Nephron (organoid): ENCODE results near the gene CACHD1.

Source experiments
- H3K27ac Mint-ChIP-seq, 3 experiments: 2 replicates each; pipeline ENCODE4 v1.8.0; 2020; ENCODE audit warnings: mixed read lengths in 3 of 3, mild to moderate bottlenecking in 2 of 3, moderate library complexity in 1 of 3
- H3K27me3 Mint-ChIP-seq: 2 replicates; pipeline ENCODE4 v1.8.0; 2021; ENCODE audit warnings: low read depth, mild to moderate bottlenecking, moderate library complexity, mixed read lengths
- H3K36me3 Mint-ChIP-seq: 2 replicates; pipeline ENCODE4 v1.8.0; 2020; ENCODE audit warnings: low read depth, mixed read lengths
- H3K4me1 Mint-ChIP-seq: 2 replicates; pipeline ENCODE4 v1.8.0; 2020; ENCODE audit warnings: mixed read lengths
- H3K4me3 Mint-ChIP-seq, 3 experiments: 2 replicates each; pipeline ENCODE4 v1.8.0; 2020; ENCODE audit warnings: mild to moderate bottlenecking in 3 of 3, mixed read lengths in 3 of 3, moderate library complexity in 2 of 3
- H3K9me3 Mint-ChIP-seq: 2 replicates; pipeline ENCODE4 v1.8.0; 2020; ENCODE audit warnings: mixed read lengths
- CTCF ChIP-seq, 3 experiments: fragments of 200-600 bp; sonication (generic); IDR thresholded peaks; one replicate each; pipeline ENCODE4 v1.5.0; 2021; ENCODE audit warnings: antibody characterized with exemption in 3 of 3; ENCODE audit not compliant: unreplicated experiment in 3 of 3

The CACHD1 gene

GRCh38 chr1:64493831-64494230, 23.9 kb downstream of the CACHD1 start:
- no peak for TF ChIP-seq CTCF (IDR thresholded peaks at IDR 0.05; ENCODE audit: unreplicated experiment in 3 of 3)
- Mint-ChIP-seq H3K4me1 (peaks cover 63% of the 10 kb centered on the region), H3K27ac (peak overlapping the region in 2 of 3 experiments; percentile 5 to 9), H3K4me3 (no peak overlapping the region), H3K36me3 (peaks cover 4% of the 10 kb centered on the region), H3K9me3 (no peaks in the 10 kb centered on the region), H3K27me3 (peaks cover 4% of the 10 kb centered on the region)

GRCh38 chr1:64494659-64495058, 24.7 kb downstream of the CACHD1 start:
- no peaks in the 10 kb centered on the region for H3K9me3 Mint-ChIP-seq
- peak overlapping the region; percentile 22 to 57 (median 54) for H3K27ac Mint-ChIP-seq
- no peak for TF ChIP-seq CTCF (IDR thresholded peaks at IDR 0.05; ENCODE audit: unreplicated experiment in 3 of 3)

GRCh38 chr1:64495878-64496277, 25.9 kb downstream of the CACHD1 start:
- Mint-ChIP-seq H3K9me3 (no peaks in the 10 kb centered on the region), H3K4me1 (peaks cover 55% of the 10 kb centered on the region), H3K4me3 (no peak overlapping the region), H3K27ac (peak overlapping the region in 2 of 3 experiments; percentile 51 to 64), H3K27me3 (peaks cover 4% of the 10 kb centered on the region), H3K36me3 (peaks cover 7% of the 10 kb centered on the region)
- TF ChIP-seq CTCF (IDR thresholded peaks at IDR 0.05; ENCODE audit: unreplicated experiment in 3 of 3), result no peak

More at GRCh38 chr1:64494659-64495058, 24.7 kb downstream of the CACHD1 start:
- peaks cover 4% of the 10 kb centered on the region for H3K27me3 Mint-ChIP-seq
- peaks cover 7% of the 10 kb centered on the region for H3K36me3 Mint-ChIP-seq
- H3K4me1 Mint-ChIP-seq, result peaks cover 63% of the 10 kb centered on the region
- H3K4me3 Mint-ChIP-seq, result no peak overlapping the region

GRCh38 chr1:64496606-64497005, 26.7 kb downstream of the CACHD1 start:
- no peak for TF ChIP-seq CTCF (IDR thresholded peaks at IDR 0.05; ENCODE audit: unreplicated experiment in 3 of 3)
- H3K4me3 Mint-ChIP-seq, result no peak overlapping the region
- H3K4me1 Mint-ChIP-seq, result peaks cover 60% of the 10 kb centered on the region
- H3K36me3 Mint-ChIP-seq, result peaks cover 7% of the 10 kb centered on the region
- no peaks in the 10 kb centered on the region for H3K9me3 Mint-ChIP-seq
- peaks cover 4% of the 10 kb centered on the region for H3K27me3 Mint-ChIP-seq
- H3K27ac Mint-ChIP-seq, result peak overlapping the region; percentile 51 to 75 (median 64)

GRCh38 chr1:64497088-64497883, 27.4 kb downstream of the CACHD1 start:
- Mint-ChIP-seq H3K9me3 (no peaks in the 10 kb centered on the region), H3K27ac (peak overlapping the region; percentile 51 to 75 (median 56)), H3K4me3 (no peak overlapping the region), H3K4me1 (peaks cover 67% of the 10 kb centered on the region), H3K27me3 (peaks cover 4% of the 10 kb centered on the region), H3K36me3 (peaks cover 6% of the 10 kb centered on the region)
- no peak for TF ChIP-seq CTCF (IDR thresholded peaks at IDR 0.05; ENCODE audit: unreplicated experiment in 3 of 3)

- H3K4me1 Mint-ChIP-seq, result peaks cover 75% of the 10 kb centered on the region
- no peak for TF ChIP-seq CTCF (IDR thresholded peaks at IDR 0.05; ENCODE audit: unreplicated experiment in 3 of 3)
- H3K27me3 Mint-ChIP-seq, result peaks cover 4% of the 10 kb centered on the region
- peaks cover 3% of the 10 kb centered on the region for H3K36me3 Mint-ChIP-seq
- no peak overlapping the region for H3K4me3 Mint-ChIP-seq
- H3K9me3 Mint-ChIP-seq, result no peaks in the 10 kb centered on the region
- peak overlapping the region; percentile 37 to 81 (median 41) for H3K27ac Mint-ChIP-seq
Observed at GRCh38 chr1:64498325-64498724, 28.4 kb downstream of the CACHD1 start.
